ENCODE data around the gene RALGDS. TPM values are rescaled to one million over a fixed set of nuclear protein-coding genes. Genes with fewer than 3 reads are reported as not detected.
"Not testable (repeated sequence)": the region's sequence is repeated elsewhere in the genome, so short reads cannot be mapped to it uniquely, and the experiment has no call there.

The RALGDS gene
- total RNA-seq = 10 to 100 TPM; 28.0 to 30.7 TPM
- polyA plus RNA-seq (2013, experiment 1 of 2) = 79.9 TPM
- 71.6 TPM for polyA plus RNA-seq (2013, experiment 2 of 2)
- long read RNA-seq, experiment 1, partial matches to known transcripts = 3 of 18 reads
- long read RNA-seq, experiment 1, other reads (novel, unspliced or antisense) = 11 of 18 reads
- long read RNA-seq, experiment 2, transcript RALGDS-205 (18 exons, 3,801 nt) = major isoform, 22 of 93 reads
- long read RNA-seq, experiment 2, partial matches to known transcripts = 6 of 93 reads
- long read RNA-seq, experiment 2, other reads (novel, unspliced or antisense) = 64 of 93 reads
- long read RNA-seq, experiment 3, full-length matches to known transcripts = 3 of 14 reads
- long read RNA-seq, experiment 3, partial matches to known transcripts = 6 of 14 reads
- long read RNA-seq, experiment 3, other reads (novel, unspliced or antisense) = 5 of 14 reads
- long read RNA-seq, experiment 4 = 0 reads

DNA sequence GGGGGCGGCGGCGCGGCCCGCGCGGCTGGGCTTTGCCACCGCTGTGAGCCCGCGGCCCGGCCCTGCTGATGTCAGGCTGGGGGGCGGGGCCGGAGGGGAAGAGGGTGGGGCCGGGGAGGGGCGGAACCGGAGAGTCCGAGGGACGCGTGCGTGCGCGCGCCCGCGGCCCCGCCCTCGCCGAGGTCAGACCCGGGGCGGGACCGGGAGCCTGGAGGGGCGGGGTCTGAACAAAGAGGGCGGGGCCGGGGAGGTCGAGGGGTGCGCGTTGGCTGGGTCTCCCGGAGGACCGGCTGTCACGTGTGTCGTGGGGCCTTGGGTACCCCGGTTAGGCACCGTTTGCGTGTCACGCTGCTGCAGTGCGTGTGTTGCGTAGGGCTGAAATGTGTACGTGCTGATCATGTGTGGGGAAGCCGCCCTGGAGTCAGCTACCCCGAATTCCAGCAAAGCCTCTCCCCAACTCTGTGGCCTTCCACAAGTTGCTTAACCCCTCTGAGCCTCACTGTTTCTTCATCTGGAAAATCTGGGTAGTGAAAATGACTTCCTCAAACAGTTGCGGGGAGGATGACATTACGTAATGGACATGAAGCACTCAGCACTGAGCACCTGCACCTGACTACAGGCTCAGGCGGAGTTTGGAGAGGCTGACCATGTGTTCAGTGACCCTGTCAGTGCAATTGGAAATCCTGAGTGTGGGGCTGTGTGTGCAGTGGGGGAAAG is at the start of gene RALGDS:
Gene RALGDS (minus strand): TSS at position 43 of the 717 bp plus-strand sequence. CDS start 86 bp downstream, outside the sequence.
- TF ChIP-seq, protein P1, sequence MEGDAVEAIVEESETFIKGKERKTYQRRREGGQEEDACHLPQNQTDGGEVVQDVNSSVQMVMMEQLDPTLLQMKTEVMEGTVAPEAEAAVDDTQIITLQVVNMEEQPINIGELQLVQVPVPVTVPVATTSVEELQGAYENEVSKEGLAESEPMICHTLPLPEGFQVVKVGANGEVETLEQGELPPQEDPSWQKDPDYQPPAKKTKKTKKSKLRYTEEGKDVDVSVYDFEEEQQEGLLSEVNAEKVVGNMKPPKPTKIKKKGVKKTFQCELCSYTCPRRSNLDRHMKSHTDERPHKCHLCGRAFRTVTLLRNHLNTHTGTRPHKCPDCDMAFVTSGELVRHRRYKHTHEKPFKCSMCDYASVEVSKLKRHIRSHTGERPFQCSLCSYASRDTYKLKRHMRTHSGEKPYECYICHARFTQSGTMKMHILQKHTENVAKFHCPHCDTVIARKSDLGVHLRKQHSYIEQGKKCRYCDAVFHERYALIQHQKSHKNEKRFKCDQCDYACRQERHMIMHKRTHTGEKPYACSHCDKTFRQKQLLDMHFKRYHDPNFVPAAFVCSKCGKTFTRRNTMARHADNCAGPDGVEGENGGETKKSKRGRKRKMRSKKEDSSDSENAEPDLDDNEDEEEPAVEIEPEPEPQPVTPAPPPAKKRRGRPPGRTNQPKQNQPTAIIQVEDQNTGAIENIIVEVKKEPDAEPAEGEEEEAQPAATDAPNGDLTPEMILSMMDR (conservative IDR thresholded peaks at IDR 0.05) = no peak
- Histone ChIP-seq H3K9ac (ENCODE audit: extremely low read depth, low read length, poor library complexity, severe bottlenecking) (peak within 1 kb of the TSS; percentile 35), H3K4me1 (ENCODE audit: control insufficient read depth, insufficient read depth, low read length) (peaks cover 9% of the 10 kb centered on the region), H3K4me3 (ENCODE audit: low read length) (peak within 1 kb of the TSS; percentile 79), H3K27me3 (ENCODE audit: control insufficient read depth, insufficient read depth, low read length, poor library complexity, severe bottlenecking) (no peaks in the 10 kb centered on the region), H3K36me3 (ENCODE audit: control insufficient read depth, insufficient read depth, low read length) (no peaks in the 10 kb centered on the region), H3K27ac (ENCODE audit: low read depth, low read length) (peak within 1 kb of the TSS; percentile 89), H3K9me3 (ENCODE audit: control insufficient read depth, low read length) (no peaks in the 10 kb centered on the region)
- peaks cover 5% of the 10 kb centered on the region for H3K36me3 Mint-ChIP-seq (ENCODE audit: low read depth)
- peak; percentile 96 for DNase-seq
- H3K4me3 Mint-ChIP-seq = peak within 1 kb of the TSS; percentile 64
- no peaks in the 10 kb centered on the region for H3K9me3 Mint-ChIP-seq
- H3K27me3 Mint-ChIP-seq (ENCODE audit: insufficient read depth) = peaks cover 38% of the 10 kb centered on the region
- WGBS, 2 experiments (ENCODE audit: insufficient coverage in 1 of 2, insufficient read length in 1 of 2) = 14 to 65% methylated on average over 10 to 53 of the region's 53 CpGs
- H3K4me1 Mint-ChIP-seq = peaks cover 10% of the 10 kb centered on the region
- no peak within 1 kb of the TSS for H3K27ac Mint-ChIP-seq

DNA sequence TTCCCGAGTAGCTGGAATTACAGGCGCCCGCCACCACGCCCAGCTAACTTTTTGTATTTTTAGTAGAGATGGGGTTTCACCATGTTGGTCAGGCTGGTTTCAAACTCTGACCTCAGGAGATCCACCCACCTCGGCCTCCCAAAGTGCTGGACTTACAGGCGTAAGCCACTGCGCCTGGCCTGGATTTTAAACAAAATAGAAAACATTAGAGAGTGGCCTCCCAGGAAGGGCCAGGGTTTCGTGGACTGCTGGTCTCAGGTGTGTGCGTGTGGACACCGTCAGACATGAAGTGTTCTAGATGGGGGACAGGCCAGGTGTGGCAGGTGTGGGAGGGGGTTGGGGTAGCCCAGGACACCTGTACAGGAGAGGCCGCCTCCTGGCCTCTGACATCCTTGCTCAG is 49.7 kb upstream of the RALGDS start:
- H3K9me3 Mint-ChIP-seq = no peaks in the 10 kb centered on the region
- no peak overlapping the region for H3K4me3 Mint-ChIP-seq
- no peak for DNase-seq
- H3K4me1 Mint-ChIP-seq = peaks cover 22% of the 10 kb centered on the region
- WGBS, 2 experiments (ENCODE audit: insufficient coverage in 1 of 2, insufficient read length in 1 of 2) = 60 to 94% methylated on average over 2 to 11 of the region's 11 CpGs
- H3K36me3 ChIP-seq (ENCODE audit: control insufficient read depth, insufficient read depth, low read length) = no peaks in the 10 kb centered on the region
- peaks cover 6% of the 10 kb centered on the region for H3K4me1 ChIP-seq (ENCODE audit: control insufficient read depth, insufficient read depth, low read length)
- H3K36me3 Mint-ChIP-seq (ENCODE audit: low read depth) = no peaks in the 10 kb centered on the region
- no peak overlapping the region for H3K4me3 ChIP-seq (ENCODE audit: low read length)
- H3K27me3 Mint-ChIP-seq (ENCODE audit: insufficient read depth) = peaks cover 2% of the 10 kb centered on the region
- no peak overlapping the region for H3K9ac ChIP-seq (ENCODE audit: extremely low read depth, low read length, poor library complexity, severe bottlenecking)
- no peak overlapping the region for H3K27ac ChIP-seq (ENCODE audit: low read depth, low read length)
- no peaks in the 10 kb centered on the region for H3K9me3 ChIP-seq (ENCODE audit: control insufficient read depth, low read length)
- TF ChIP-seq, protein P1 (conservative IDR thresholded peaks at IDR 0.05) = no peak
- no peaks in the 10 kb centered on the region for H3K27me3 ChIP-seq (ENCODE audit: control insufficient read depth, insufficient read depth, low read length, poor library complexity, severe bottlenecking)
- no peak overlapping the region for H3K27ac Mint-ChIP-seq

DNA sequence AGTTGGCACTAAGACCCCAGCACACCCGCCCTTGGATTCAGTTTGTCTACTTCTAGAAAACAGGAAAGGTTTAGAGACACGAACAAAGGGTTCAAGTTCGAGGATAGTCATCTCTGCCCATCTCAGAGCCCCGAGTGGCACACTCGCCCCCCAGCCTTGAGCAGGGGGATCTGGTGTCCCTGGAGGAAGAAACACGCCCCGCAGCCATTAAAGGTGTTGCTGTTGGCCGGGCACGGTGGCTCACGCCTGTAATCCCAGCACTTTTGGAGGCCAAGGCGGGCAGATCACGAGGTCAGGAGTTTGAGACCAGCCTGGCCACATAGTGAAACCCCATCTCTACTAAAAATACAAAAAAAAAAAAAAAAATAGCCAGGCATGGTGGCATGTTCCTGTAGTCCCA is 48.6 kb upstream of the RALGDS start:
- H3K4me3 ChIP-seq (ENCODE audit: low read length); DNase-seq; H3K9me3 ChIP-seq (ENCODE audit: control insufficient read depth, low read length); H3K27ac ChIP-seq (ENCODE audit: low read depth, low read length); H3K36me3 ChIP-seq (ENCODE audit: control insufficient read depth, insufficient read depth, low read length); H3K27me3 ChIP-seq (ENCODE audit: control insufficient read depth, insufficient read depth, low read length, poor library complexity, severe bottlenecking); H3K4me3 Mint-ChIP-seq; H3K36me3 Mint-ChIP-seq (ENCODE audit: low read depth); H3K9ac ChIP-seq (ENCODE audit: extremely low read depth, low read length, poor library complexity, severe bottlenecking); H3K9me3 Mint-ChIP-seq; H3K27me3 Mint-ChIP-seq (ENCODE audit: insufficient read depth); H3K4me1 ChIP-seq (ENCODE audit: control insufficient read depth, insufficient read depth, low read length); H3K27ac Mint-ChIP-seq: not testable (repeated sequence)
- H3K4me1 Mint-ChIP-seq = peaks cover 22% of the 10 kb centered on the region
- 90 to 94% methylated on average over 6 to 12 of the region's 12 CpGs for WGBS, 2 experiments (ENCODE audit: insufficient coverage in 1 of 2, insufficient read length in 1 of 2)
